Nephron progenitor cell (in vitro differentiated cells): ENCODE results near the gene RNF13.

Experiments used
- DNase-seq: peaks from one replicate; pipeline ENCODE4 v3.0.0; 2021
- H3K27ac Mint-ChIP-seq: 2 replicates; pipeline ENCODE4 v1.8.0; 2021; ENCODE audit warnings: mild to moderate bottlenecking, moderate library complexity, mixed read lengths
- H3K27me3 Mint-ChIP-seq: 2 replicates; pipeline ENCODE4 v1.8.0; 2021; ENCODE audit warnings: mild to moderate bottlenecking, low read depth, mixed read lengths; ENCODE audit not compliant: poor library complexity
- H3K36me3 Mint-ChIP-seq: 2 replicates; pipeline ENCODE4 v1.8.0; 2021; ENCODE audit warnings: low read depth, mixed read lengths
- H3K4me1 Mint-ChIP-seq: 2 replicates; pipeline ENCODE4 v1.8.0; 2021; ENCODE audit warnings: mixed read lengths
- H3K4me3 Mint-ChIP-seq: 2 replicates; pipeline ENCODE4 v1.8.0; 2021; ENCODE audit warnings: mild to moderate bottlenecking, moderate library complexity, mixed read lengths
- H3K9me3 Mint-ChIP-seq: 2 replicates; pipeline ENCODE4 v1.8.0; 2021; ENCODE audit warnings: mild to moderate bottlenecking, moderate library complexity, mixed read lengths
- TF ChIP-seq, protein P1 (sequence below): fragments of 200-600 bp; sonication (generic); IDR thresholded peaks from 2 replicates; pipeline ENCODE4 v1.5.0; 2021; ENCODE audit warnings: antibody characterized with exemption

RNF13 gene

DNA sequence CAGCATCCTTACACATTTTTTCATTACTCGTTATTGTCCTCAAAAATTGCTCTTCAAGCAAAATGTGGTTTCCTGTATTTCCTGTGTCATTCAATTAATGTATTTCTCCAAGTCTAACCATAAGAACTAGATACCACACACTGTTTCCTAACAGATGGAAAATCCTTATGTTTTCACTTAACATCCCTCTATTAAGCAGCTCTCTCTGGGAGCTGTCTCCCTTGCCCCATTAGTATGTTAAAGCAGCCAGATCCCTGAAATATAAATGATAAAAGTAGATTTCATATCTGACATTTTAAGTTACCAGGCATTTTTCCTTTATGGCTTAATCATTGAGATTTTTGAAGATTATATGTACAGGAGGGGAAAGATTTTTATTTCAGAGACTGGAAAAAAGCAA is 141.8 kb downstream of the RNF13 start:
- H3K9me3 Mint-ChIP-seq: peaks cover 17% of the 10 kb centered on the region
- DNase-seq: no peak
- no peaks in the 10 kb centered on the region for H3K4me1 Mint-ChIP-seq

DNA sequence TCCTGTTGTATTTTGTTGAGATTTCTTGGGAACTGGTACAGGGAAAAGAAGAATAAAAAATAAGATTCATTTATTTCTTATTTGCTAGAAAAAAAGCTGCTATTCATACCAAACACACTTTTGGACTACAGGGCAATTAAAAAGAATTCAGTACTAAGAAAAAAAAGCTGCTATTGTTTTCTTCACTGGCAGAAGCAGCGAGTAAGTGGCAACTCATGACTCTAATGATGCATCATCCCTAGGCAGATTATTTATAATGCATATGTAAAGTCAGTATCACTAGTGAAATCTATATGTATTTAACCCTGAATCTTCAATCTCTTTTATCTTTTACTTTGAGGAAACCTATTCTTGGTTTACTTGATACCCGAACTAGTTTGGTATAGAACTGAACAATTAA is 142.4 kb downstream of the RNF13 start:
- Mint-ChIP-seq H3K27ac (peak overlapping the region; percentile 93), H3K4me3 (no peak overlapping the region), H3K4me1 (no peaks in the 10 kb centered on the region), H3K27me3 (no peaks in the 10 kb centered on the region), H3K9me3 (peaks cover 11% of the 10 kb centered on the region), H3K36me3 (peaks cover 65% of the 10 kb centered on the region)
- DNase-seq: no peak
- TF ChIP-seq, protein P1, sequence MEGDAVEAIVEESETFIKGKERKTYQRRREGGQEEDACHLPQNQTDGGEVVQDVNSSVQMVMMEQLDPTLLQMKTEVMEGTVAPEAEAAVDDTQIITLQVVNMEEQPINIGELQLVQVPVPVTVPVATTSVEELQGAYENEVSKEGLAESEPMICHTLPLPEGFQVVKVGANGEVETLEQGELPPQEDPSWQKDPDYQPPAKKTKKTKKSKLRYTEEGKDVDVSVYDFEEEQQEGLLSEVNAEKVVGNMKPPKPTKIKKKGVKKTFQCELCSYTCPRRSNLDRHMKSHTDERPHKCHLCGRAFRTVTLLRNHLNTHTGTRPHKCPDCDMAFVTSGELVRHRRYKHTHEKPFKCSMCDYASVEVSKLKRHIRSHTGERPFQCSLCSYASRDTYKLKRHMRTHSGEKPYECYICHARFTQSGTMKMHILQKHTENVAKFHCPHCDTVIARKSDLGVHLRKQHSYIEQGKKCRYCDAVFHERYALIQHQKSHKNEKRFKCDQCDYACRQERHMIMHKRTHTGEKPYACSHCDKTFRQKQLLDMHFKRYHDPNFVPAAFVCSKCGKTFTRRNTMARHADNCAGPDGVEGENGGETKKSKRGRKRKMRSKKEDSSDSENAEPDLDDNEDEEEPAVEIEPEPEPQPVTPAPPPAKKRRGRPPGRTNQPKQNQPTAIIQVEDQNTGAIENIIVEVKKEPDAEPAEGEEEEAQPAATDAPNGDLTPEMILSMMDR: no peak

More for the DNA sequence above, 141.8 kb downstream of the RNF13 start:
- Mint-ChIP-seq H3K4me3 (no peak overlapping the region), H3K27ac (no peak overlapping the region), H3K27me3 (no peaks in the 10 kb centered on the region), H3K36me3 (peaks cover 65% of the 10 kb centered on the region)
- TF ChIP-seq, protein P1: no peak

DNA sequence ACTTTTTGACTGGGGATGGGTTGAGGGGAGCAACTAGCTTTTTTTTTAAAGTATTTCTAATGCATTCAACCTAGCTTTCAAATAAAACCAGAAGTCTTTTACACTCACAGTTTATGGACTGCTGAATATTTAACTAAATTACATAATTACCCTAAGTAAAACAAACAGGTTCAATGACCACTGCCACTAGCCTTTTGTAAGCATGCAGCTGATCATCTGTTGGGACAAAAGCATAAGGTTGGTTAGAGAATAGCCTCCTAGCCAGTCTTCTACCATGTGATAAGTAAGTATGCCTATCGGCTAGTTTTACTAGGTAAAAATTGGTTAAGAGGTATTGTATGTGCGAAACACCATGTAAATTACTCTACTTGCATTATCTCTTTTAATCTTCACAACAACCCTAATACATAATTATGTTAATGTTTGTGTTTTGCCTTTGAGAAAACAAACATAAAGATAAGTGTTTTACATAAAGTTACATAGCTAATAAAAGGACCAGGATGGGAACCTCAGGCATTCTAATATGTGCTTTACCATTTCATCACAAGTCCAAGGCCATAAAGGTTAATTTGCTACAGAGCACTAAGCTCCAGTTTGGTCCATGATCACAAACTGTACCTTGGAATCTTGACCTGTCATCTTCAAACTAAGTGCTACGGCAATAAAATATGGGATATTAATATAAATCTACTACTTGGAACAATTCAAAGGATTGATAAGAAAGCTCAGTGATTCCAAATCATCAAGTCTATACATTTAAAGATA is 144.5 kb downstream of the RNF13 start:
- Mint-ChIP-seq H3K36me3 (peaks cover 56% of the 10 kb centered on the region), H3K4me1 (no peaks in the 10 kb centered on the region), H3K9me3 (no peaks in the 10 kb centered on the region), H3K4me3 (no peak overlapping the region), H3K27ac (no peak overlapping the region), H3K27me3 (no peaks in the 10 kb centered on the region)
- DNase-seq: no peak
- TF ChIP-seq, protein P1: no peak

DNA sequence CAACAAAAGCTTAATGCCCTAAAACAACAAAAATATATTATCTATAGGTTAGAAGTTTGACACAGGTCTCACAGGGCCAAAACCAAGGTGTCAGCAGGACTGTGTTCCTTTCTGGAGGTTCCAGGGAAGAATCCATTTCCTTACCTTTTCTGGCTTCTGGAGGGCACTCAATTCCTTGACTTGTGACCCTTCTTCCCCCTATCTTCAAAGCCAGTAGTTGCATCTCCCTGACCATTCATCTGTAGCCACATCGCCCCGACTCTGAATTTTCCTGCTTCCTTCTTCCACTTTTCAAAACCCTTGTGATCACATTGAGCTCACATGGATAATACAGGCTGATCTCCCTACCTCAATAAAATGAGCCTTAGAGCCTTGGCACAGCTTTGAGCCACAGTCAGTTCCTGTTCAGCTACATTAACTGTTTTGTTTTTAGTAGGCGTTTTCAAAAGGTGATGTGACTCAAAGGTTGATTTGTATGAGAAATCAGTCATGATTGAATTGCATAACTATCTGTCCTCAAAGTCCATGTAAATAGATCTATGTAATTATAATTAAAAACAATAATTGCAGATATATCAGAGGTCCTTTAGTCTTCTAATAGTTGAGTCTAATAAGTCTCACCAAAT is 145.3 kb downstream of the RNF13 start:
- peak overlapping the region; percentile 67 for H3K27ac Mint-ChIP-seq
- H3K27me3 Mint-ChIP-seq: no peaks in the 10 kb centered on the region
- peaks cover 51% of the 10 kb centered on the region for H3K36me3 Mint-ChIP-seq
- TF ChIP-seq, protein P1: no peak
- DNase-seq: no peak
- H3K9me3 Mint-ChIP-seq: no peaks in the 10 kb centered on the region
- H3K4me3 Mint-ChIP-seq: no peak overlapping the region
- H3K4me1 Mint-ChIP-seq: no peaks in the 10 kb centered on the region

DNA sequence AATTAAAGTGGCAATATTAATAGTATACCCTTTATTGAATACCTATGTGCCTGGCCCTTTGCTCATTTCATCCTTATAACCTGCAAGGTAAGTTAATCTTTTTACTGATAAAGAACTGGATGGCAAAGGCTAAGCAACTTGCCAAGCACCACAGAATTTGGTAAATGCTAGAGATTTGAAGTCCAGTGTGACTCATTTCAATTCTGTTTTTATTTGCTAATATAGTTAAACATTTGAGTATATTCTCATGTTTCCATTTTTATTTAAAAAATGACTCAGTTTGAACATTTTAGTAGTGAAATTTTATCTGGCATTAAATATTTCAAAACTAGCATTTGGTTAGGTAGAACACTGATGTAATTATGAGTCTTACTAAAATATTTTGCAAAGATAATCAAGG is 146.4 kb downstream of the RNF13 start:
- TF ChIP-seq, protein P1: no peak
- peaks cover 3% of the 10 kb centered on the region for H3K4me1 Mint-ChIP-seq
- no peak overlapping the region for H3K4me3 Mint-ChIP-seq
- H3K27ac Mint-ChIP-seq: no peak overlapping the region
- no peak for DNase-seq
- no peaks in the 10 kb centered on the region for H3K27me3 Mint-ChIP-seq
- H3K36me3 Mint-ChIP-seq: peaks cover 53% of the 10 kb centered on the region
- no peaks in the 10 kb centered on the region for H3K9me3 Mint-ChIP-seq
